Measurements from ENCODE around the gene NFE2L2. TPM values are rescaled to one million over a fixed set of nuclear protein-coding genes. Genes with fewer than 3 reads are reported as not detected.
A peak's percentile ranks its signal among the peaks of the same experiment; 100 is the strongest.
"Not testable (repeated sequence)": the region's sequence is repeated elsewhere in the genome, so short reads cannot be mapped to it uniquely, and the experiment has no call there.

Gene NFE2L2
- total and polyA plus RNA-seq, 7 experiments from 2014 or later: 58.9 to 99.6 (median 74.7) TPM

DNA sequence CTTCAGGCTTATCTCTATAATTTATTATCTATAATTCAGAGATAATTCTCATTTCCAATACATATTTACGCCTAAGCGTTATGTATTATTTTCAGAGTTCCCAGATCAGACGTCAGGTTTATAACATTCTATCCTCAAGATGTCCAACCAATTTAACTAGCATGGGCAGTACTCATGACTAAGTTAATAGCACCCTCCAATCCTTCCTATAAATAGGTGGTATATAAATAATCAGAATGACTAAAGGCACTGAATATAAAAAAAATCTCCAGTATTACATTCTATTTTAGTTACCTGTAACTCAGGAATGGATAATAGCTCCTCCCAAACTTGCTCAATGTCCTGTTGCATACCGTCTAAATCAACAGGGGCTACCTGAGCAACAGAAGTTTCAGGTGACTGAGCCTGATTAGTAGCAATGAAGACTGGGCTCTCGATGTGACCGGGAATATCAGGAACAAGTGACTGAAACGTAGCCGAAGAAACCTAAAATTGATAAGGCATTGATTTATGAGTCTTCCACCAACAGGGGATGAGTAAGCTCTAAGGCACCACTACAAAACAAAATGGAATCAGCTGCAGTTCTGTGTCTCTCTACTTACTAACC, 32.3 kb downstream of the NFE2L2 start:
- intact Hi-C loops (cut with micrococcal nuclease): loop anchor here in 1 of 2 donors (1.0 kb wide), 1 partner anchor 8 kb away; no protein-coding TSS in a partner anchor
- CTCF ChIA-PET: interaction anchor here (5.0 kb wide), 1 partner anchor 32 kb away, joined by 23 read pairs; the partner anchor contains the start of gene NFE2L2
- no peak overlapping the region for H3K27ac ChIP-seq (ENCODE audit: low read depth, low read length)
- H3K36me3 Mint-ChIP-seq: peaks cover 18 to 50% (median 46%) of the 10 kb centered on the region in 5 donors
- peaks cover 31 to 63% (median 55%) of the 10 kb centered on the region in 7 donors for H3K4me1 Mint-ChIP-seq
- no peak overlapping the region for H3K4me3 Mint-ChIP-seq
- peaks cover 0 to 5% (median 0%) of the 10 kb centered on the region in 11 donors for H3K9me3 Mint-ChIP-seq
- peaks cover 7 to 54% (median 20%) of the 10 kb centered on the region in 3 experiments for H3K36me3 ChIP-seq (ENCODE audit: control insufficient read depth in 2 of 3, insufficient read depth in 3 of 3, low read length in 3 of 3)
- ATAC-seq (no peak), DNase-seq (no peak)
- no peaks in the 10 kb centered on the region for H3K27me3 Mint-ChIP-seq
- no peaks in the 10 kb centered on the region for H3K4me1 ChIP-seq (ENCODE audit: control insufficient read depth in 2 of 2, insufficient read depth in 2 of 2, low read length in 2 of 2)
- no peaks in the 10 kb centered on the region for H3K9me3 ChIP-seq (ENCODE audit: control insufficient read depth in 2 of 3, low read length in 3 of 3)
- POLR2A ChIA-PET: interaction anchor here (0.8 to 13.2 kb wide), 4 partner anchors 17 to 160 kb away, joined by 3 to 141 read pairs (median 4); partner anchors contain the start of gene NFE2L2
- peak overlapping the region in 4 of 9 donors; percentile 28 to 77 (median 48) for H3K27ac Mint-ChIP-seq
- H3K4me3 ChIP-seq (ENCODE audit: low read length): no peak overlapping the region
- H3K27me3 ChIP-seq (ENCODE audit: control insufficient read depth in 2 of 2, insufficient read depth in 2 of 2, low read length in 2 of 2): no peaks in the 10 kb centered on the region

DNA sequence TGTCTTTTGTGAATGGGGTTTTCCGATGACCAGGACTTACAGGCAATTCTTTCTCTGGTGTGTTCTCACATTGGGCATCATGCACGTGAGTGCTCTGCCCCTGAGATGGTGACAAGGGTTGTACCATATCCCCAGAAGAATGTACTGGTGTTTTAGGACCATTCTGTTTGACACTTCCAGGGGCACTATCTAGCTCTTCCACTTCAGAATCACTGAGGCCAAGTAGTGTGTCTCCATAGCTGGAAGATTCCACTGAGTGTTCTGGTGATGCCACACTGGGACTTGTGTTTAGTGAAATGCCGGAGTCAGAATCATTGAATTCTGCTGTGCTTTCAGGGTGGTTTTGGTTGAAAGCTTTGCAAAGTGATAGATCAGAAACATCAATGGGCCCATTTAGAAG, 33.3 kb downstream of the NFE2L2 start:
- peaks cover 31 to 63% (median 58%) of the 10 kb centered on the region in 7 donors for H3K4me1 Mint-ChIP-seq
- CTCF ChIA-PET: interaction anchor here (5.0 kb wide), 1 partner anchor 32 kb away, joined by 23 read pairs; the partner anchor contains the start of gene NFE2L2
- POLR2A ChIA-PET: interaction anchor here (3.7 to 13.2 kb wide), 2 partner anchors 13 to 31 kb away, joined by 10 to 141 read pairs; partner anchors contain the start of gene NFE2L2
- H3K36me3 Mint-ChIP-seq: peaks cover 18 to 52% (median 46%) of the 10 kb centered on the region in 5 donors
- no peaks in the 10 kb centered on the region for H3K27me3 Mint-ChIP-seq
- ATAC-seq: no peak
- Histone ChIP-seq H3K9me3 (ENCODE audit: control insufficient read depth in 2 of 3, low read length in 3 of 3) (no peaks in the 10 kb centered on the region), H3K27me3 (ENCODE audit: control insufficient read depth in 2 of 2, insufficient read depth in 2 of 2, low read length in 2 of 2) (no peaks in the 10 kb centered on the region), H3K4me1 (ENCODE audit: control insufficient read depth in 2 of 2, insufficient read depth in 2 of 2, low read length in 2 of 2) (no peaks in the 10 kb centered on the region), H3K36me3 (ENCODE audit: control insufficient read depth in 2 of 3, insufficient read depth in 3 of 3, low read length in 3 of 3) (peaks cover 7 to 52% (median 22%) of the 10 kb centered on the region in 3 experiments), H3K4me3 (ENCODE audit: low read length) (no peak overlapping the region), H3K27ac (ENCODE audit: low read depth, low read length) (no peak overlapping the region)
- DNase-seq: no peak
- H3K9me3 Mint-ChIP-seq: peaks cover 0 to 5% (median 0%) of the 10 kb centered on the region in 11 donors
- intact Hi-C loops (cut with micrococcal nuclease): no loop called here
- peak overlapping the region in 1 of 10 donors; percentile 29 for H3K4me3 Mint-ChIP-seq
- peak overlapping the region in 6 of 9 donors; percentile 4 to 62 (median 28) for H3K27ac Mint-ChIP-seq

DNA sequence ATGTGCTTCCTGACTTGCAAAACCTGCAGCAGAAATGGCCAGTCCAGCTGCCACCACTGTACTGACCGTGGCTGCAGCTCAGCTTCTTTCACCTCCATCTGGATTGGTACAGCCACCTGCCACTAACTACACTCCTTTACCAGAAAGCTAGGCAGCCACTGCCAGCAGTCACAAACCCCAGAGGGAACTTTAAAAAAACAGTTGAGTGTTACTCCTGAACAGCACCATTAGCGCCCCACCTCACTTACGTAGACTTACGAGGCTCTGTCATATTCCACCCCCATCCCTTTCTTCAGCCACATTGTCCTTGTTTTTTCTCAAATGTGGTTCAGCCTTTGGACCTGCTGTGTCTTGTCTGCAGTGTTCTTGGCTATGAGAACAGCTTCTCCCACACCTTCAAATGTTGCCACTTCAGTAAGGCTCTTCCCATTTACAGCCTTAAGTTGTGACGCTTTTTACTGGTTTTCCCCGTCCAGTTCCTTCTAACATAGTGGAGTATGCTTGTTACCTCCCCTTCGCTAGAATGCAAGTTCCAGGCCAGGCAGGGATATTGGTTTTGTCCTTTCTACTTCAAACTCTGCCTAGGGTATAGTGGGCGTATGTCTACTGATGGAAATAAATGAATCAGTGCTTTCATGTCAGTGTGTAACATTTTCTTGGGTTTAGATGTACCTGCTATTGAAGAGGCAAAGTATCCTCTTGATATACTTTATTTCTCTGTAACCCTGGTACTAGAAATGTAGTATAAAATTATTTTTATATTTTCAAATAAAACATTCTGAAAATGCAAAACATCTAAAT, 34.9 kb downstream of the NFE2L2 start:
- Mint-ChIP-seq H3K4me3 (no peak overlapping the region), H3K4me1 (peaks cover 21 to 57% (median 53%) of the 10 kb centered on the region in 7 donors), H3K36me3 (peaks cover 18 to 48% (median 42%) of the 10 kb centered on the region in 5 donors), H3K9me3 (peaks cover 0 to 3% (median 0%) of the 10 kb centered on the region in 11 donors), H3K27ac (peak overlapping the region; percentile 36 to 87 (median 74)), H3K27me3 (no peaks in the 10 kb centered on the region)
- ChIA-PET CTCF (interaction anchor here (1.2 to 5.0 kb wide), 3 partner anchors 34 to 81 kb away, joined by 4 to 23 read pairs (median 5); partner anchors contain the start of gene NFE2L2), POLR2A (interaction anchor here (0.9 to 13.2 kb wide), 4 partner anchors 12 to 81 kb away, joined by 4 to 141 read pairs (median 7); partner anchors contain the start of gene NFE2L2)
- no peaks in the 10 kb centered on the region for H3K9me3 ChIP-seq (ENCODE audit: control insufficient read depth in 2 of 3, low read length in 3 of 3)
- H3K36me3 ChIP-seq (ENCODE audit: control insufficient read depth in 2 of 3, insufficient read depth in 3 of 3, low read length in 3 of 3): peaks cover 7 to 52% (median 29%) of the 10 kb centered on the region in 3 experiments
- ATAC-seq: no peak
- H3K27ac ChIP-seq (ENCODE audit: low read depth, low read length): no peak overlapping the region
- H3K27me3 ChIP-seq (ENCODE audit: control insufficient read depth in 2 of 2, insufficient read depth in 2 of 2, low read length in 2 of 2): no peaks in the 10 kb centered on the region
- DNase-seq: no peak
- no peak overlapping the region for H3K4me3 ChIP-seq (ENCODE audit: low read length)
- intact Hi-C loops (cut with micrococcal nuclease): loop anchor here (2.0 to 5.0 kb wide), 4 partner anchors 13 to 67 kb away; partner anchors contain the start of gene NFE2L2 (in 1 of the 2)
- H3K4me1 ChIP-seq (ENCODE audit: control insufficient read depth in 2 of 2, insufficient read depth in 2 of 2, low read length in 2 of 2): no peaks in the 10 kb centered on the region

DNA sequence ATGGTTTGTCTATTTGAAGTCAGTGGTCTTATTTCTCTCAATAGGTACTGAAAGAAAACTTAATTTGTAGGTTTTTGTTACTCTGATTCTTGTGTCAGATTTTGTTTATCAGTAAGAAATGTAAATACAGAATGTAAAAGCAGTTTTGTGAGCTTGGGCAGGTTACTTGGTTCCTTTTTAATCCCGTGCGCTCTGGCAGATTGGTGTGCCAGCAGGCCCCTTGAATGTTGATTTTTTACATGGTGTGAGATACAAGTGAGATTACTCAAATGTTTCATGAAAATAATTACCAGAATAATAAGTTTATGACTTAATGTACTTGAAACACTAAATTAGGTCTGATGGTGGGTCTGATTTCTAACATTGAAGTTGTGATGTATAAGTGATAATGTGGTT, 38.6 kb downstream of the NFE2L2 start:
- Mint-ChIP-seq H3K4me3 (peak overlapping the region in 1 of 10 donors; percentile 27), H3K4me1 (peaks cover 20 to 62% (median 51%) of the 10 kb centered on the region in 7 donors), H3K36me3 (peaks cover 8 to 44% (median 37%) of the 10 kb centered on the region in 5 donors), H3K27ac (peak overlapping the region in 5 of 9 donors; percentile 19 to 73 (median 25)), H3K27me3 (no peaks in the 10 kb centered on the region), H3K9me3 (peaks cover 0 to 3% (median 0%) of the 10 kb centered on the region in 11 donors)
- Histone ChIP-seq H3K27me3 (ENCODE audit: control insufficient read depth in 2 of 2, insufficient read depth in 2 of 2, low read length in 2 of 2) (no peaks in the 10 kb centered on the region), H3K27ac (ENCODE audit: low read depth, low read length) (no peak overlapping the region), H3K9me3 (ENCODE audit: control insufficient read depth in 2 of 3, low read length in 3 of 3) (no peaks in the 10 kb centered on the region), H3K4me3 (ENCODE audit: low read length) (no peak overlapping the region), H3K4me1 (ENCODE audit: control insufficient read depth in 2 of 2, insufficient read depth in 2 of 2, low read length in 2 of 2) (no peaks in the 10 kb centered on the region), H3K36me3 (ENCODE audit: control insufficient read depth in 2 of 3, insufficient read depth in 3 of 3, low read length in 3 of 3) (peaks cover 5 to 48% (median 29%) of the 10 kb centered on the region in 3 experiments)
- DNase-seq (no peak), ATAC-seq (no peak)
- CTCF ChIA-PET: interaction anchor here (1.1 kb wide), 1 partner anchor 17 kb away, joined by 3 read pairs; no protein-coding TSS in a partner anchor
- POLR2A ChIA-PET: interaction anchor here (0.8 to 13.2 kb wide), 5 partner anchors 8 to 80 kb away, joined by 5 to 141 read pairs (median 5); partner anchors contain the start of gene NFE2L2
- intact Hi-C loops (cut with micrococcal nuclease): loop anchor here (5.0 kb wide), 2 partner anchors 36 to 64 kb away; partner anchors contain the start of gene NFE2L2 (in 1 of the 2)

DNA sequence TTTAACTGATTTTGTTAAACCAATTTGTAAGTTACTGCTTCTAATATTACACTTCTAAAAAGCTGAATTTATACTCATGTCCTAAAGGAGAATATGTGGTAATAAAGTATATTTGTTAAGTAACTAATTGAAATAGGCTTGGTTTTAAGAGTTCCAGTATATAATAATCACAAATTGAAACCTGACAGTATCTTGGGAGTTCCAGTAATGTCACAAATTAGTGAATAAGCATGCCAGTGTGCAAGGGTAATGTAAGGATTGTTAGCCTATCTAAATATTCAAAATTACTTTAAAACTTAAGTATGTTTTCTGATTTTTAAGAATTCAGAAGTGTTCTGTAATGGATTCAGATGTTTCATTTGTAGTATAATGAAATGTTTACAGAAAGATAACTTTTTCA, 41.1 kb downstream of the NFE2L2 start:
- H3K9me3 ChIP-seq (ENCODE audit: control insufficient read depth in 2 of 3, low read length in 3 of 3); H3K4me1 ChIP-seq (ENCODE audit: control insufficient read depth in 2 of 2, insufficient read depth in 2 of 2, low read length in 2 of 2); H3K27ac ChIP-seq (ENCODE audit: low read depth, low read length); ATAC-seq; H3K4me3 ChIP-seq (ENCODE audit: low read length); H3K27me3 ChIP-seq (ENCODE audit: control insufficient read depth in 2 of 2, insufficient read depth in 2 of 2, low read length in 2 of 2); H3K4me3 Mint-ChIP-seq; intact Hi-C loops (cut with micrococcal nuclease); CTCF ChIA-PET; H3K27me3 Mint-ChIP-seq; DNase-seq; POLR2A ChIA-PET; H3K9me3 Mint-ChIP-seq: not testable (repeated sequence)
- H3K4me1 Mint-ChIP-seq: peaks cover 19 to 62% (median 51%) of the 10 kb centered on the region in 7 donors
- H3K27ac Mint-ChIP-seq: peak overlapping the region in 1 of 9 donors; percentile 35
- peaks cover 5 to 56% (median 42%) of the 10 kb centered on the region in 3 experiments for H3K36me3 ChIP-seq (ENCODE audit: control insufficient read depth in 2 of 3, insufficient read depth in 3 of 3, low read length in 3 of 3)
- peaks cover 4 to 42% (median 33%) of the 10 kb centered on the region in 5 donors for H3K36me3 Mint-ChIP-seq

GRCh38 chr2:177221970-177222369, 42.6 kb downstream of the NFE2L2 start:
- ChIA-PET POLR2A (interaction anchor here (0.6 to 2.0 kb wide), 4 partner anchors 8 to 313 kb away, joined by 4 to 10 read pairs (median 4); no protein-coding TSS in a partner anchor), CTCF (no interaction called here)
- H3K36me3 Mint-ChIP-seq: peaks cover 4 to 53% (median 35%) of the 10 kb centered on the region in 5 donors
- peaks cover 23 to 64% (median 53%) of the 10 kb centered on the region in 7 donors for H3K4me1 Mint-ChIP-seq
- no peak overlapping the region for H3K4me3 Mint-ChIP-seq
- H3K27me3 ChIP-seq (ENCODE audit: control insufficient read depth in 2 of 2, insufficient read depth in 2 of 2, low read length in 2 of 2): no peaks in the 10 kb centered on the region
- intact Hi-C loops (cut with micrococcal nuclease): loop anchor here (1.0 kb wide), 1 partner anchor 9 kb away; no protein-coding TSS in a partner anchor
- DNase-seq: no peak
- no peak for ATAC-seq
- peaks cover 11 to 16% of the 10 kb centered on the region in 2 donors for H3K4me1 ChIP-seq (ENCODE audit: control insufficient read depth in 2 of 2, insufficient read depth in 2 of 2, low read length in 2 of 2)
- H3K9me3 ChIP-seq (ENCODE audit: control insufficient read depth in 2 of 3, low read length in 3 of 3): no peaks in the 10 kb centered on the region
- H3K27ac ChIP-seq (ENCODE audit: low read depth, low read length): no peak overlapping the region
- H3K9me3 Mint-ChIP-seq: no peaks in the 10 kb centered on the region
- peaks cover 5 to 65% (median 53%) of the 10 kb centered on the region in 3 experiments for H3K36me3 ChIP-seq (ENCODE audit: control insufficient read depth in 2 of 3, insufficient read depth in 3 of 3, low read length in 3 of 3)
- no peak overlapping the region for H3K4me3 ChIP-seq (ENCODE audit: low read length)
- H3K27me3 Mint-ChIP-seq: no peaks in the 10 kb centered on the region
- peak overlapping the region in 4 of 9 donors; percentile 51 to 72 (median 59) for H3K27ac Mint-ChIP-seq
